ENCODE results near the gene TPST2. TPM values are rescaled to one million over a fixed set of nuclear protein-coding genes. Genes with fewer than 3 reads are reported as not detected.

Gene TPST2
- total RNA-seq, 1 experiment from 2014 or later, result 95.0 TPM

DNA sequence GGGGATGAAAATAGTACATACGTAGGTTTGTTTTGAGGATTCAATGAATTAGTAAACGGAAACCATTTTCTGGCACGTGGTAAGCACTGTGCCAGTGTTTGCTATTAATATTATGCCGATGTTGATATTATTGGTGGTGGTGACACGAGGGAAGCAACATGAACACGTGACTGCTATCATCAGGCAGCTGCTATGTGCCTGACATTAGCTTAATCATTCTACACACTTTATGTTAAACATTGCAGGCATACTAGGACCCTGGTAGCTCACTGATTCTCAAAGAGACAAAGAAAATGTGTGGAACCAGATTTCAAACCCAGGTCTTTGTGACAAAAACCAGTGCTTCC lies 105.6 kb downstream of the TPST2 start:
- no peaks in the 10 kb centered on the region for H3K27me3 ChIP-seq (ENCODE audit: control insufficient read depth, insufficient read depth, low read length)
- DNase-seq, result no peak
- H3K4me3 ChIP-seq (ENCODE audit: insufficient read depth, low read depth, low read length), result peak overlapping the region; percentile 82
- H3K36me3 ChIP-seq (replicated peaks; ENCODE audit: control insufficient read depth, insufficient read depth, low read length), result peaks cover 22% of the 10 kb centered on the region

- Histone ChIP-seq H3K27me3 (ENCODE audit: control insufficient read depth, insufficient read depth, low read length) (no peaks in the 10 kb centered on the region), H3K36me3 (replicated peaks; ENCODE audit: control insufficient read depth, insufficient read depth, low read length) (peaks cover 16% of the 10 kb centered on the region), H3K4me3 (ENCODE audit: insufficient read depth, low read depth, low read length) (peak within 1 kb of the TSS; percentile 82)
- peak; percentile 98 for DNase-seq
Observed at GRCh38 chr22:26483439-26484359, 106.2 kb downstream of the TPST2 start, which contains the start of the genes HPS4 and SRRD. Gene HPS4 (minus strand): TSS chr22:26483783. CDS start chr22:26481762, 2,021 bp downstream. Gene SRRD (plus strand): TSS chr22:26483877. CDS start chr22:26483891, 14 bp downstream.

DNA sequence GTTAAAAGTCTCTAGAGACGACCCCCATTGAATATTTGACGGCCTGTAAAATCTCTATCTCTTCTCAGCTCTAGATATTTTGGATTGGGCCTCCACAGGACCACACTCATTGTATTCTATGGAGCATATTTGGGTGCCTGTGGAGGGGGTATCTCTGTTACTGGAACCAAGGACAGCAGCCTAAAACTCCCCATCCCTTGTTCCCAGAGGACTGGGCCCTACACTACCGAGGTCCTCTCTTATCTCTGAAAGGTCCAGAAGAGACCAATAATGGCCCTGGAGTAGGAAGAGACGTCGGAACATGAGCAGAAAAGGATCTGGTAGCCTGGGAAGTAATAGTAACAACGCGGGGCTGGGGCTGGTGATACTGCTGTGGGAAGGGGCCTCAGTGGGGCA lies 106.9 kb downstream of the TPST2 start:
- DNase-seq, result no peak
- no peaks in the 10 kb centered on the region for H3K27me3 ChIP-seq (ENCODE audit: control insufficient read depth, insufficient read depth, low read length)
- H3K4me3 ChIP-seq (ENCODE audit: insufficient read depth, low read depth, low read length), result peak overlapping the region; percentile 82
- H3K36me3 ChIP-seq (replicated peaks; ENCODE audit: control insufficient read depth, insufficient read depth, low read length), result peaks cover 10% of the 10 kb centered on the region

GRCh38 chr22:26482161-26482560 lies 107.8 kb downstream of the TPST2 start:
- no peak for DNase-seq
- H3K36me3 ChIP-seq (replicated peaks; ENCODE audit: control insufficient read depth, insufficient read depth, low read length), result peaks cover 8% of the 10 kb centered on the region; the same call in 1 of the 2 replicates
- H3K27me3 ChIP-seq (ENCODE audit: control insufficient read depth, insufficient read depth, low read length), result no peaks in the 10 kb centered on the region
- H3K4me3 ChIP-seq (ENCODE audit: insufficient read depth, low read depth, low read length), result no peak overlapping the region

DNA sequence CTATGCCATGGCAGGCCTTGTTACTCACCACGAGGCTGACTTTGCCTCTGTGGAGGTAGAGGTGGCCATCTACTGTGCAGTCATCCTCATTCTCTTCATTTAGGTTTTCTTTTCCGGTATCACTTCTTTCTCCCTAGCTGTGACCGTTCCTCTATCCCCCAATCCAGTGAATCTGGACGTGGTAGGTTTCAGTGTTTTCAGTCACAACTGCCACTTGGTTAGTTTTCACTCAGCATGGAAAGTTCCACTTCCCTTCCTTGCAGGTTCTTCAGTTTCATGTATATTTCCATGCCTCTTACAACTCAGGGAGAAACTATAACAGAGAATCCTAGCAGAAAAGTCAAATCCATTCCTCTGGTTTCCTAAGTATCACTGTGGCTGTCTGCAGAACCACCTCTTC lies 108.2 kb downstream of the TPST2 start:
- no peak overlapping the region for H3K4me3 ChIP-seq (ENCODE audit: insufficient read depth, low read depth, low read length)
- no peaks in the 10 kb centered on the region for H3K27me3 ChIP-seq (ENCODE audit: control insufficient read depth, insufficient read depth, low read length)
- DNase-seq, result no peak
- H3K36me3 ChIP-seq (replicated peaks; ENCODE audit: control insufficient read depth, insufficient read depth, low read length), result peaks cover 11% of the 10 kb centered on the region

DNA sequence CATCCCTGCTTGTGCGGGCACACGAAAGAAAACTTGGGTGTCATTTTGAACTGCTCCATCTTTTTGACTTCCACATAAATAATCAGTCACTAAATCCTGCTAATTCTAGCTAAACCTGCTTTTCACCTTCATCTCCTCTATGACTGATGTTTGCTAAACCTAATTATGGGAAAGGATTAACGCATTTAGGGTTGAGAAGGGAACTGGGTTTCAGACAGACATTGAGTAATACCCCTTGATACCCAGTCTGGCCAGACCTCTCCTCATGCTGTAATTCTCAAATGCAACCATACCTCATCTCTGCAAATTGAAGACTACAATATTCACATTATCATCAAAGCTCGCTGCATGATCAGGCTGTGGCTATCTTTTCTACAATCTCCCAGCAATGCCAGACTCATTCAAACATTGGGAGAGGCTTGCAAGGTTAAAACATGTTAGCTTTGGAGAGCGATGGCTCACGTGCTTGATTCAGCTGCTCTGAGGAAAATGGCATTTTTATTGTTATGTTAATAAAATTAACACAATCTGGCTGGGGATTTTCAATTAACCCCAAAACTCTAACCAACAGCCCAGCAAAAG lies 108.7 kb downstream of the TPST2 start:
- no peak for DNase-seq
- Histone ChIP-seq H3K27me3 (ENCODE audit: control insufficient read depth, insufficient read depth, low read length) (no peaks in the 10 kb centered on the region), H3K4me3 (ENCODE audit: insufficient read depth, low read depth, low read length) (no peak overlapping the region), H3K36me3 (replicated peaks; ENCODE audit: control insufficient read depth, insufficient read depth, low read length) (peaks cover 14% of the 10 kb centered on the region)

GRCh38 chr22:26480611-26480932 lies 109.4 kb downstream of the TPST2 start:
- Histone ChIP-seq H3K27me3 (ENCODE audit: control insufficient read depth, insufficient read depth, low read length) (no peaks in the 10 kb centered on the region), H3K36me3 (replicated peaks; ENCODE audit: control insufficient read depth, insufficient read depth, low read length) (peaks cover 17% of the 10 kb centered on the region), H3K4me3 (ENCODE audit: insufficient read depth, low read depth, low read length) (no peak overlapping the region)
- no peak for DNase-seq

GRCh38 chr22:26479792-26480610 lies 109.9 kb downstream of the TPST2 start:
- no peak overlapping the region; the same call in 1 of the 2 replicates for H3K4me3 ChIP-seq (ENCODE audit: insufficient read depth, low read depth, low read length)
- H3K27me3 ChIP-seq (ENCODE audit: control insufficient read depth, insufficient read depth, low read length), result no peaks in the 10 kb centered on the region
- DNase-seq, result no peak
- peaks cover 17% of the 10 kb centered on the region for H3K36me3 ChIP-seq (replicated peaks; ENCODE audit: control insufficient read depth, insufficient read depth, low read length)

GRCh38 chr22:26479043-26479791 lies 110.7 kb downstream of the TPST2 start:
- Histone ChIP-seq H3K27me3 (ENCODE audit: control insufficient read depth, insufficient read depth, low read length) (no peaks in the 10 kb centered on the region), H3K36me3 (replicated peaks; ENCODE audit: control insufficient read depth, insufficient read depth, low read length) (peaks cover 17% of the 10 kb centered on the region), H3K4me3 (ENCODE audit: insufficient read depth, low read depth, low read length) (no peak overlapping the region; the same call in 1 of the 2 replicates)
- no peak for DNase-seq

- Histone ChIP-seq H3K27me3 (ENCODE audit: control insufficient read depth, insufficient read depth, low read length) (no peaks in the 10 kb centered on the region), H3K4me3 (ENCODE audit: insufficient read depth, low read depth, low read length) (no peak overlapping the region), H3K36me3 (replicated peaks; ENCODE audit: control insufficient read depth, insufficient read depth, low read length) (peaks cover 22% of the 10 kb centered on the region)
- DNase-seq, result no peak
Observed at GRCh38 chr22:26477341-26477731, 112.6 kb downstream of the TPST2 start.

GRCh38 chr22:26476705-26477340 lies 113.1 kb downstream of the TPST2 start:
- no peaks in the 10 kb centered on the region for H3K27me3 ChIP-seq (ENCODE audit: control insufficient read depth, insufficient read depth, low read length)
- H3K4me3 ChIP-seq (ENCODE audit: insufficient read depth, low read depth, low read length), result no peak overlapping the region
- H3K36me3 ChIP-seq (replicated peaks; ENCODE audit: control insufficient read depth, insufficient read depth, low read length), result peaks cover 23% of the 10 kb centered on the region
- no peak for DNase-seq

DNA sequence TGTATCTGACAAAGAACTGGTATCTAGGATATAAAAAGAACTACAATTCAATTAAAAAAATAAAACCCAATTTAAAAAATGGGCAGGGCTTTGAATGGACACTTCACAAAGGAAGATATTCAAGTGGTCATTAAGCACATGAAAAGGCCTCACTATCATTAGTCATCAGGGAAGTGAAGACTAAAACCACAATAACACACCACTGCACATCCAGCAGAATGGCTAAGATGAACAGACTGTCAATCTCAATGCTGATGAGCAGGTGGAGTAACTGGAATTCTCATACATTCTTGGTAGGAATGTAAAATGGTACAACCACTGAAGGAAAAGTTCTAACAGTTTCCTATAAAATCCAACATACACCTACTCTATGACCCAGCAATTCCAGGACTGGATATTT lies 115.2 kb downstream of the TPST2 start:
- H3K36me3 ChIP-seq (replicated peaks; ENCODE audit: control insufficient read depth, insufficient read depth, low read length), result peaks cover 36% of the 10 kb centered on the region
- DNase-seq, result no peak
- H3K27me3 ChIP-seq (ENCODE audit: control insufficient read depth, insufficient read depth, low read length), result no peaks in the 10 kb centered on the region
- H3K4me3 ChIP-seq (ENCODE audit: insufficient read depth, low read depth, low read length), result no peak overlapping the region

Data from H7 (cell line).